Neural cell (in vitro differentiated cells): Measurements from ENCODE around the gene LRRC34. TPM values are rescaled to one million over a fixed set of nuclear protein-coding genes. Genes with fewer than 3 reads are reported as not detected.

ENCODE experiments used
- H2AFZ ChIP-seq: fragments of 200-600, 300-800 bp; sonication (generic), shearing (Covaris generic); 2 replicates; pipeline ENCODE4 v1.6.0; 2014; ENCODE audit warnings: low read depth, mild to moderate bottlenecking, antibody characterized with exemption, low read length, moderate library complexity
- H3F3A ChIP-seq: fragments of 200-600 bp; shearing (Covaris generic); 2 replicates; pipeline ENCODE4 v1.6.1; 2016; ENCODE audit warnings: mild to moderate bottlenecking, moderate library complexity, mixed read lengths, antibody characterized with exemption, low read length; ENCODE audit not compliant: insufficient read depth, poor library complexity, severe bottlenecking
- H3K27ac ChIP-seq: fragments of 200-600, 300-800 bp; sonication (generic), shearing (Covaris generic); 2 replicates; pipeline ENCODE4 v1.5.1; 2014; ENCODE audit warnings: mild to moderate bottlenecking, low read length, moderate library complexity
- H3K27me3 ChIP-seq: fragments of 300-800, 200-600 bp; sonication (generic), shearing (Covaris generic); 2 replicates; pipeline ENCODE4 v1.6.0; 2014; ENCODE audit warnings: mild to moderate bottlenecking, low read depth, low read length, moderate library complexity; ENCODE audit not compliant: insufficient read depth
- H3K36me3 ChIP-seq: fragments of 300-800, 200-600 bp; sonication (generic), shearing (Covaris generic); 2 replicates; pipeline ENCODE4 v1.5.1; 2014; ENCODE audit warnings: mild to moderate bottlenecking, antibody characterized with exemption, low read length, moderate library complexity; ENCODE audit not compliant: insufficient read depth
- H3K4me2 ChIP-seq: fragments of 300-800, 200-600 bp; sonication (generic), shearing (Covaris generic); 2 replicates; pipeline ENCODE4 v1.6.0; 2014; ENCODE audit warnings: mild to moderate bottlenecking, low read length
- H3K4me3 ChIP-seq: fragments of 300-800, 200-600 bp; sonication (generic), shearing (Covaris generic); 2 replicates; pipeline ENCODE4 v1.5.1; 2014; ENCODE audit warnings: mild to moderate bottlenecking, low read length, moderate library complexity
- H3K79me2 ChIP-seq: fragments of 200-600 bp; shearing (Covaris generic); replicated peaks from 2 replicates; pipeline ENCODE4 v1.6.0; 2014; ENCODE audit warnings: mild to moderate bottlenecking, low read length, moderate library complexity; ENCODE audit not compliant: insufficient read depth
- H3K9ac ChIP-seq: fragments of 300-800, 200-600 bp; sonication (generic), shearing (Covaris generic); 2 replicates; pipeline ENCODE4 v1.6.1; 2016; ENCODE audit warnings: mild to moderate bottlenecking, low read length, mixed read lengths
- H3K9me2 ChIP-seq: fragments of 200-600 bp; shearing (Covaris generic); 2 replicates; pipeline ENCODE4 v1.6.1; 2016; ENCODE audit warnings: mild to moderate bottlenecking, low read length, mixed read lengths; ENCODE audit not compliant: insufficient read depth
- H3K9me3 ChIP-seq: fragments of 200-600, 300-800 bp; sonication (generic), shearing (Covaris generic); 2 replicates; pipeline ENCODE4 v1.6.1; 2016; ENCODE audit warnings: mild to moderate bottlenecking, mixed run types, low read length, moderate library complexity, mixed read lengths
- H4K20me1 ChIP-seq: fragments of 200-600 bp; shearing (Covaris generic); 2 replicates; pipeline ENCODE4 v1.6.1; 2016; ENCODE audit warnings: mild to moderate bottlenecking, mixed run types; ENCODE audit not compliant: insufficient read depth
- CTCF ChIP-seq: fragments of 450-650 bp; IDR thresholded peaks from 2 replicates; pipeline ENCODE4 v1.5.1; 2014; ENCODE audit warnings: antibody characterized with exemption, mild to moderate bottlenecking, moderate library complexity; ENCODE audit not compliant: poor library complexity, severe bottlenecking
- EP300 ChIP-seq: fragments of 450-650 bp; conservative IDR thresholded peaks from 2 replicates; pipeline ENCODE4 v1.6.1; 2014; ENCODE audit warnings: antibody characterized with exemption, mild to moderate bottlenecking, moderate library complexity; ENCODE audit not compliant: poor library complexity, severe bottlenecking
- MXI1 ChIP-seq: fragments of 450-650 bp; conservative IDR thresholded peaks from 2 replicates; pipeline ENCODE4 v1.6.1; 2014; ENCODE audit warnings: antibody characterized with exemption, mild to moderate bottlenecking; ENCODE audit not compliant: poor library complexity, severe bottlenecking
- POLR2AphosphoS5 ChIP-seq: IDR thresholded peaks from 2 replicates; pipeline ENCODE4 v1.6.1; 2012
- REST ChIP-seq: IDR thresholded peaks from 2 replicates; pipeline ENCODE4 v1.6.1; 2012; ENCODE audit warnings: borderline replicate concordance
- TAF1 ChIP-seq: IDR thresholded peaks from 2 replicates; pipeline ENCODE4 v1.6.1; 2012; ENCODE audit warnings: low read depth
- polyA plus RNA-seq: library from polyadenylated mRNA; depleted of rRNA; stranded (reverse); fragments of >200 nt; gene quantifications from 2 replicates; pipeline ENCODE4 v1.2.3, GENCODE V29; 2014

LRRC34 gene
- polyA plus RNA-seq, 1 donor from 2014 or later: 1.1 TPM

DNA sequence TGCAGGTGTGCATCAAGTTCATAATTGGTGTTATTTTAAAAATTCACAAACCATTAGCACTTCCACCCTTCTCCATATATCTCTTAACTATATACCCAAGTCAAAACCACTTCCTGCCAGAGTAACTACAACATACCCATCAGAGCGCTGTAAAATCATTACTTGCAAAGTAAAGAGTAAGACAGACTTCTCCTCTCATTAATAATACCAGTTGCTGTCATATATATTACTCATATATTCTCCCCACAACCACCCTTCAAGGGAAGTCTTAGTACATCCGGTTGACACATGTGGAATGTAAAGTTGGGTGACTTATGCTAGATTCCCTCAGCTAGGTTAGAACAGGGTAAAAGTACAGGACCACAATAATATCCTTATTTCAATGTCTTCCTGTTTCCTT lies 53.4 kb downstream of the LRRC34 start:
- Histone ChIP-seq H2AFZ (no peak overlapping the region), H3K27me3 (peaks cover under 1% of the 10 kb centered on the region), H4K20me1 (no peaks in the 10 kb centered on the region), H3K4me2 (no peak overlapping the region), H3K4me3 (no peak overlapping the region), H3K9ac (no peak overlapping the region), H3K79me2 (no peaks in the 10 kb centered on the region), H3F3A (no peaks in the 10 kb centered on the region), H3K9me2 (no peaks in the 10 kb centered on the region), H3K9me3 (no peaks in the 10 kb centered on the region), H3K36me3 (no peaks in the 10 kb centered on the region), H3K27ac (no peak overlapping the region)
- no peak for TF ChIP-seq REST
- TF ChIP-seq TAF1: no peak
- no peak for TF ChIP-seq POLR2AphosphoS5
- TF ChIP-seq MXI1: no peak
- TF ChIP-seq EP300: no peak

GRCh38 chr3:169758359-169758994 lies 54.2 kb downstream of the LRRC34 start:
- Histone ChIP-seq H3K9me3 (no peaks in the 10 kb centered on the region), H3K4me2 (no peak overlapping the region), H4K20me1 (no peaks in the 10 kb centered on the region), H2AFZ (no peak overlapping the region), H3K27me3 (no peaks in the 10 kb centered on the region), H3K9me2 (no peaks in the 10 kb centered on the region), H3K79me2 (no peaks in the 10 kb centered on the region), H3K27ac (no peak overlapping the region), H3K9ac (no peak overlapping the region), H3K36me3 (no peaks in the 10 kb centered on the region), H3F3A (no peaks in the 10 kb centered on the region), H3K4me3 (no peak overlapping the region)
- TF ChIP-seq POLR2AphosphoS5: no peak
- no peak for TF ChIP-seq CTCF
- TF ChIP-seq REST: no peak
